ENCODE measurements around the gene ZNF600. TPM values are rescaled to one million over a fixed set of nuclear protein-coding genes. Genes with fewer than 3 reads are reported as not detected.
"Not testable (repeated sequence)": the region's sequence is repeated elsewhere in the genome, so short reads cannot be mapped to it uniquely, and the experiment has no call there.

Gene ZNF600
- total RNA-seq, 1 donor from 2014 or later: 6.4 TPM

- Histone ChIP-seq H3K36me3 (ENCODE audit: insufficient read depth, low read length) (no peaks in the 10 kb centered on the region), H3K27me3 (ENCODE audit: insufficient read depth, low read length) (no peaks in the 10 kb centered on the region), H3K4me2 (ENCODE audit: low read length) (peak overlapping the region; percentile 97), H3K4me1 (ENCODE audit: insufficient read depth, low read length) (peaks cover 2% of the 10 kb centered on the region), H3K79me2 (ENCODE audit: insufficient read depth, low read length) (peaks cover 18% of the 10 kb centered on the region), H2AFZ (ENCODE audit: low read depth, low read length) (peak overlapping the region; percentile 80), H3K4me3 (ENCODE audit: insufficient read depth, low read depth, low read length) (peak overlapping the region; percentile 97), H4K20me1 (ENCODE audit: insufficient read depth, low read length) (no peaks in the 10 kb centered on the region), H3K9ac (ENCODE audit: low read length) (peak overlapping the region; percentile 91), H3K27ac (ENCODE audit: low read depth, low read length) (peak overlapping the region; percentile 64), H3K9me3 (ENCODE audit: insufficient read depth, low read depth, low read length) (peaks cover 7% of the 10 kb centered on the region)
- no peaks in the 10 kb centered on the region for H3K36me3 Mint-ChIP-seq (ENCODE audit: low read depth, unreplicated experiment)
- TF ChIP-seq EZH2 (IDR thresholded peaks at IDR 0.05; ENCODE audit: insufficient read depth, low read length) (no peak), CTCF (IDR thresholded peaks at IDR 0.05; ENCODE audit: insufficient read depth, low read depth, low read length) (no peak)
- peaks cover 7% of the 10 kb centered on the region for H3K4me1 Mint-ChIP-seq (ENCODE audit: low read depth, unreplicated experiment)
- no peaks in the 10 kb centered on the region for H3K27me3 Mint-ChIP-seq (ENCODE audit: low read depth, unreplicated experiment)
- FAIRE-seq: no peak
- no peak for DNase-seq (ENCODE audit: low read depth)
- peaks cover 8% of the 10 kb centered on the region for H3K9me3 Mint-ChIP-seq (ENCODE audit: unreplicated experiment)
- H3K4me3 Mint-ChIP-seq (ENCODE audit: unreplicated experiment): peak overlapping the region; percentile 91
- peak overlapping the region; percentile 88 for H3K27ac Mint-ChIP-seq (ENCODE audit: unreplicated experiment)
Measured at GRCh38 chr19:52734331-52734892, 52.2 kb downstream of the ZNF600 start.

GRCh38 chr19:52726051-52726450, 60.5 kb downstream of the ZNF600 start:
- H4K20me1 ChIP-seq (ENCODE audit: insufficient read depth, low read length); H3K27ac ChIP-seq (ENCODE audit: low read depth, low read length); H3K27me3 Mint-ChIP-seq (ENCODE audit: low read depth, unreplicated experiment); H3K4me1 Mint-ChIP-seq (ENCODE audit: low read depth, unreplicated experiment); H3K4me1 ChIP-seq (ENCODE audit: insufficient read depth, low read length); H3K9me3 Mint-ChIP-seq (ENCODE audit: unreplicated experiment); DNase-seq (ENCODE audit: low read depth); H3K4me2 ChIP-seq (ENCODE audit: low read length); FAIRE-seq; H3K4me3 Mint-ChIP-seq (ENCODE audit: unreplicated experiment); H3K27me3 ChIP-seq (ENCODE audit: insufficient read depth, low read length); H3K36me3 ChIP-seq (ENCODE audit: insufficient read depth, low read length); H3K27ac Mint-ChIP-seq (ENCODE audit: unreplicated experiment); H2AFZ ChIP-seq (ENCODE audit: low read depth, low read length); H3K9me3 ChIP-seq (ENCODE audit: insufficient read depth, low read depth, low read length); H3K4me3 ChIP-seq (ENCODE audit: insufficient read depth, low read depth, low read length); H3K79me2 ChIP-seq (ENCODE audit: insufficient read depth, low read length); H3K9ac ChIP-seq (ENCODE audit: low read length): not testable (repeated sequence)
- peaks cover 17% of the 10 kb centered on the region for H3K36me3 Mint-ChIP-seq (ENCODE audit: low read depth, unreplicated experiment)

- Mint-ChIP-seq H3K4me1 (ENCODE audit: low read depth, unreplicated experiment) (peaks cover 9% of the 10 kb centered on the region), H3K36me3 (ENCODE audit: low read depth, unreplicated experiment) (peaks cover 21% of the 10 kb centered on the region), H3K4me3 (ENCODE audit: unreplicated experiment) (no peak overlapping the region), H3K9me3 (ENCODE audit: unreplicated experiment) (no peaks in the 10 kb centered on the region), H3K27me3 (ENCODE audit: low read depth, unreplicated experiment) (no peaks in the 10 kb centered on the region), H3K27ac (ENCODE audit: unreplicated experiment) (no peak overlapping the region)
- no peak overlapping the region for H3K9ac ChIP-seq (ENCODE audit: low read length)
- no peaks in the 10 kb centered on the region for H3K9me3 ChIP-seq (ENCODE audit: insufficient read depth, low read depth, low read length)
- H2AFZ ChIP-seq (ENCODE audit: low read depth, low read length): no peak overlapping the region
- no peak overlapping the region for H3K4me3 ChIP-seq (ENCODE audit: insufficient read depth, low read depth, low read length)
- no peaks in the 10 kb centered on the region for H3K4me1 ChIP-seq (ENCODE audit: insufficient read depth, low read length)
- no peak overlapping the region for H3K27ac ChIP-seq (ENCODE audit: low read depth, low read length)
- DNase-seq (ENCODE audit: low read depth): no peak
- no peak for FAIRE-seq
- H3K27me3 ChIP-seq (ENCODE audit: insufficient read depth, low read length): no peaks in the 10 kb centered on the region
- peaks cover 2% of the 10 kb centered on the region for H3K79me2 ChIP-seq (ENCODE audit: insufficient read depth, low read length)
- H3K4me2 ChIP-seq (ENCODE audit: low read length): no peak overlapping the region
- no peaks in the 10 kb centered on the region for H4K20me1 ChIP-seq (ENCODE audit: insufficient read depth, low read length)
- TF ChIP-seq CTCF (IDR thresholded peaks at IDR 0.05; ENCODE audit: insufficient read depth, low read depth, low read length) (no peak), EZH2 (IDR thresholded peaks at IDR 0.05; ENCODE audit: insufficient read depth, low read length) (no peak)
- H3K36me3 ChIP-seq (ENCODE audit: insufficient read depth, low read length): peaks cover 4% of the 10 kb centered on the region
Measured at GRCh38 chr19:52725528-52725961, 61.0 kb downstream of the ZNF600 start.

Data from astrocyte (in vitro differentiated cells and primary cell).